OCI-LY3 (cell line): ENCODE measurements around the gene ROPN1L.
"Not testable (repeated sequence)": the region's sequence is repeated elsewhere in the genome, so short reads cannot be mapped to it uniquely, and the experiment has no call there.

Experiments used
- H2AFZ ChIP-seq: fragments of 200-600, 300-600 bp; shearing (Covaris generic); 2 replicates; pipeline ENCODE4 v1.6.0; 2014; ENCODE audit warnings: antibody characterized with exemption, low read depth, low read length
- H3K27ac ChIP-seq: fragments of 200-600, 300-600 bp; sonication (generic); 2 replicates; pipeline ENCODE4 v1.5.1; 2014; ENCODE audit warnings: mild to moderate bottlenecking, low read length, moderate library complexity, mixed read lengths
- H3K27me3 ChIP-seq: fragments of 200-600, 300-600 bp; sonication (generic); 2 replicates; pipeline ENCODE4 v1.6.1; 2014; ENCODE audit warnings: low read depth, low read length, mixed read lengths
- H3K36me3 ChIP-seq: fragments of 200-600, 300-600 bp; sonication (generic); replicated peaks from 2 replicates; pipeline ENCODE3; 2014; ENCODE audit warnings: low read depth, low read length, mixed read lengths
- H3K4me1 ChIP-seq: fragments of 300-600, 200-600 bp; sonication (generic); 2 replicates; pipeline ENCODE4 v1.6.1; 2014; ENCODE audit warnings: low read length, mixed read lengths
- H3K4me2 ChIP-seq: fragments of 200-600, 300-600 bp; sonication (generic); 2 replicates; pipeline ENCODE4 v1.6.1; 2014; ENCODE audit warnings: low read length, mixed read lengths
- H3K4me3 ChIP-seq: fragments of 300-600, 200-600 bp; sonication (generic); 2 replicates; pipeline ENCODE4 v1.5.1; 2014; ENCODE audit warnings: antibody characterized with exemption, mild to moderate bottlenecking, low read length, moderate library complexity
- H3K79me2 ChIP-seq: fragments of 300-600, 200-600 bp; shearing (Covaris generic); 2 replicates; pipeline ENCODE4 v1.6.1; 2014; ENCODE audit warnings: mild to moderate bottlenecking, low read length, mixed read lengths
- H3K9ac ChIP-seq: fragments of 300-600, 200-600 bp; shearing (Covaris generic); 2 replicates; pipeline ENCODE4 v1.6.0; 2014; ENCODE audit warnings: mild to moderate bottlenecking, low read length, moderate library complexity
- H3K9me3 ChIP-seq: fragments of 200-600, 300-600 bp; shearing (Covaris generic); 2 replicates; pipeline ENCODE4 v1.6.1; 2014; ENCODE audit warnings: low read length, mixed read lengths; ENCODE audit not compliant: insufficient read depth
- H4K20me1 ChIP-seq: fragments of 200-600, 300-600 bp; sonication (generic); 2 replicates; pipeline ENCODE4 v1.6.1; 2016; ENCODE audit warnings: low read length, mixed read lengths; ENCODE audit not compliant: insufficient read depth
- CTCF ChIP-seq: fragments of 200-600, 300-600 bp; sonication (generic); IDR thresholded peaks from 2 replicates; pipeline ENCODE4 v1.5.1; 2014; ENCODE audit warnings: antibody characterized with exemption, low read length, low read depth
- EZH2phosphoT487 ChIP-seq: fragments of 200-600 bp; shearing (Covaris generic); IDR thresholded peaks from 2 replicates; pipeline ENCODE4 v1.6.1; 2018; ENCODE audit warnings: antibody characterized with exemption, mixed run types, low read depth

Gene ROPN1L

DNA sequence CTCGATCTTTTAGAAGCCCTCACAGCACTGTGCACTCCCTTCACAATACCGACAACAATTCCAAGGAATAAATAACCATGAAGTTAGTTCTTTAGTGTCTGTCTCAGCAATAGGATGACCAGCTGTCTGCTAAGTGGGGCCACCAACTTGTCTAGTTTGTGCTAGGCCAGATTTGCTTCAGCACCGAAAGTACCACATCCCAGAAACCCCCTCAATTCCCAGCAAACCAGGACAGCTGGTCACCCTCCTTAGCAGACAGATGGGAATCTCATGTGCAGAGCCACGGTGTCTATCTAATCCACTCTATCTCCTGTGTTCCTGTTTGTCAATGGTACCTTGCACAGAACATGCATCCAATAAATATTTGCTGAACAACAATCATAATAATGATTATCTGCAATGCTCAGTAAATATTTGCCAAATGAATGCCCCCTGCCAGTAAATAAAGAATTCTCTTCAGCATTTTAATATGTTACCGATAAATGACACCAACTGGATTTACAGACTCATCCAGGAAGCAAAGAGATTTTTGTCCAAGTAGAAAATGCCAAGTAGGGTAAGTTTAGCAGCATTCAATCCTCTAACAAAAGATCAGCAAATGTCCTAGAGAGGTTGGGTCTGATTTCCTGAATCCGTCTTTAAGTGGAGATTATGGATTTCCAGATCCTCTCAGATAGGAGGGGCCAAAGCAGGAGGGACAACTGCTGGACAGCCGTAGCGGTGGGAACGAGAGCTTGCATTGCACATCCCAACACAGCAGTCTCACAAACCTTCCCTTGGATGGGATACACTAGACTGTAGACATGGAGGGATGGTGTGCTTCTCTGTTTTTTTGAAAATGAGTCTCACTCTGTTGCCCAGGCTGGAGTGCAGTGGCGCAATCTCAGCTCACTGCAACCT lies 70.3 kb downstream of the ROPN1L start:
- Histone ChIP-seq H3K79me2 (no peaks in the 10 kb centered on the region), H2AFZ (no peak overlapping the region), H3K9ac (no peak overlapping the region), H3K36me3 (no peaks in the 10 kb centered on the region), H3K27me3 (peaks cover 2% of the 10 kb centered on the region; the same call in 1 of the 2 replicates), H3K4me1 (no peaks in the 10 kb centered on the region), H3K4me3 (no peak overlapping the region), H3K4me2 (no peak overlapping the region), H3K27ac (no peak overlapping the region), H3K9me3 (no peaks in the 10 kb centered on the region), H4K20me1 (no peaks in the 10 kb centered on the region)
- TF ChIP-seq CTCF (no peak), EZH2phosphoT487 (no peak)

- H2AFZ ChIP-seq: no peak overlapping the region
- no peak overlapping the region for H3K27ac ChIP-seq
Measured at GRCh38 chr5:10513501-10514442, 72.1 kb downstream of the ROPN1L start.

GRCh38 chr5:10514572-10514971 lies 72.9 kb downstream of the ROPN1L start:
- H3K4me3 ChIP-seq, H3K27me3 ChIP-seq, H3K4me1 ChIP-seq, H3K27ac ChIP-seq, H4K20me1 ChIP-seq, H3K79me2 ChIP-seq, H3K9ac ChIP-seq, H3K9me3 ChIP-seq, H3K4me2 ChIP-seq, H3K36me3 ChIP-seq, H2AFZ ChIP-seq: not testable (repeated sequence)

More at GRCh38 chr5:10513501-10514442, 72.1 kb downstream of the ROPN1L start:
- Histone ChIP-seq H3K4me3 (no peak overlapping the region), H3K4me2 (no peak overlapping the region), H3K79me2 (no peaks in the 10 kb centered on the region), H3K36me3 (no peaks in the 10 kb centered on the region), H3K9ac (no peak overlapping the region), H3K27me3 (peaks cover 5% of the 10 kb centered on the region; the same call in 1 of the 2 replicates), H3K9me3 (no peaks in the 10 kb centered on the region), H4K20me1 (no peaks in the 10 kb centered on the region), H3K4me1 (no peaks in the 10 kb centered on the region)
- TF ChIP-seq CTCF: no peak
